HG03457 (cell line): ENCODE results near the gene SDHC.

Experiments
- ATAC-seq: cut with Tn5 transposase; IDR thresholded peaks from one replicate; pipeline ENCODE4 v1.9.1; 2021; ENCODE audit warnings: moderate number of reproducible peaks; ENCODE audit not compliant: unreplicated experiment

SDHC gene, protein sequence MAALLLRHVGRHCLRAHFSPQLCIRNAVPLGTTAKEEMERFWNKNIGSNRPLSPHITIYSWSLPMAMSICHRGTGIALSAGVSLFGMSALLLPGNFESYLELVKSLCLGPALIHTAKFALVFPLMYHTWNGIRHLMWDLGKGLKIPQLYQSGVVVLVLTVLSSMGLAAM

GRCh38 chr1:161314201-161314981 is at the start of gene SDHC:
Gene SDHC, plus strand, starts transcription at chr1:161314381. Its CDS starts 25 bp downstream, at chr1:161314406.
- ATAC-seq: peak; percentile 80

- no peak for ATAC-seq
Measured at GRCh38 chr1:161265305-161265704, 48.9 kb upstream of the SDHC start.

- ATAC-seq: no peak
Measured at GRCh38 chr1:161266202-161266601, 48.0 kb upstream of the SDHC start.

GRCh38 chr1:161266836-161267235 is 47.3 kb upstream of the SDHC start:
- no peak for ATAC-seq

DNA sequence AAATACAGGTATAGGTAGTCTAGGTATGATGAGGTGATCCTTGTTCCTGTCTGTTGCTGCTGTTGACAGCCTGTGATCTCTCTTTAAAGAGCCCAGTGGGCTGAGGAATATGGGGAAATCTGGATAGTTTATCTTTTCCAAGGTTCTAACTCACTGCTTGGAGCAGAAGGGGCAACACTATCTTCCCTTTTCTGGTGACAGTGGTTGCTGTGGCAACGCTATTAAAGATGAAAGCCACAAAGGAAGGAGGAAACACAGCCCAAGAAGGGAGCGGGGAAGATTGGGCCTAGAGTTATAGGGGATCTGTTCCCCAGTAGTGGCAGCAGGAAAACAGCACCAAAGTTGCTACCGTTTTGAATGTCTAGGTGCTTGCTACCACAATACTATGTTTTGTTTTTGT is 46.9 kb upstream of the SDHC start:
- no peak for ATAC-seq

- no peak for ATAC-seq
Measured at GRCh38 chr1:161273402-161273801, 40.8 kb upstream of the SDHC start.

- no peak for ATAC-seq
Measured at GRCh38 chr1:161274874-161275273, 39.3 kb upstream of the SDHC start.

DNA sequence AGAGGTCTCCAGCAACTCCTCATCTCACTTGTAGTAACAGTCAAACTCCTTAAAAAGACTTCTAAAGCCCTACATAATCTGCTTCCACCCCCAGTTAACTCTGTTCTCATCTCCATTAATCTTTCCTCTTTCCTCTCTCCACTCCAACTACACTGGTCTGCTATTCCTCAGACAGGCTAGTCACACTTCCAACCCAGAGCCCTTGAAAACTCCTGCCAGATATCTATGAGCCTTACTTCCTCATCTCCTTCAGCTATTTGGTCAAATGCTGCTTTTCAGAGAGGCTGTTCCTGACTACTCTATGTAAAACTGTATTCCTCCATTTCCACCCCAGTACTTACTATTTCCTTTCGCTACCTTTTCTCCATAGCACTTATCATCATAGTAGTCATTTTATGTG is 31.2 kb upstream of the SDHC start:
- no peak for ATAC-seq

DNA sequence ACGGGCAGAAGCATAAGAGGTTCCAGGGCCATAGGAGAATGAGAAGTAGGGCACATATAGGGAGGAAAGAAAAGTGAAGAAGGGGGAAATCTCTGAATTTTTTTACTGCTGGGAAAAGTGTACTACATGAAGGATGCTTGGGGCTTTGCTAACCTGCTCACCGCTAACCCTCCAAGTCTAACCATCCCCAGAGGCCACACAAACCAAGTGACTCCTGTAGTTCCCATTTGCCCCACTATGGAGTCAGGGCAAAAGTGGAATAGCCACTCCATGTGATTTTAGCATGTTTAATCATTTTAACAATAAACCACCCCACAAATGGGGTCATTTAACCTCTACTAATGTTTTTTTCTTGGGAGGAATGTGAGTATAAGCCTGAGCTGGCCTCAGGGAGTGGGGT is 29.1 kb upstream of the SDHC start:
- ATAC-seq: no peak

DNA sequence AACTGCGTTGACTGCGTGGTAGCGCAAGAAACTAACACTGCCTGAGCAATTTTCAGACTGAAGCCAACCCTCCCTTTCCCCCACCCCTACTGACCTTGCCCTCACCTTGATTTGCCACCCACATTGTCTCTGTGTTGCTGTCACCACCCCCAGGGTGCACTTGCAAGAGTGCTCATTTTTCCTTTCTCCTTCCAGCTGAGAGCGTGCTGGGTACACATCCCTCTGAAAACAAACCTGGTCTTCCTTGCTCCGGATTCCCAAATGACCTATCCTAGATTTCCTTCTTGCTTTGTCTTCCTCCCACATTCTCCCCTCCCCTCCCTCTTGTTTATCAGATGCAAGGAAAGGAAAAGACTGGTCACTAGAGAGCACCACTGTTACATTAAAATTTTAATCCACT is 28.7 kb upstream of the SDHC start:
- no peak for ATAC-seq

DNA sequence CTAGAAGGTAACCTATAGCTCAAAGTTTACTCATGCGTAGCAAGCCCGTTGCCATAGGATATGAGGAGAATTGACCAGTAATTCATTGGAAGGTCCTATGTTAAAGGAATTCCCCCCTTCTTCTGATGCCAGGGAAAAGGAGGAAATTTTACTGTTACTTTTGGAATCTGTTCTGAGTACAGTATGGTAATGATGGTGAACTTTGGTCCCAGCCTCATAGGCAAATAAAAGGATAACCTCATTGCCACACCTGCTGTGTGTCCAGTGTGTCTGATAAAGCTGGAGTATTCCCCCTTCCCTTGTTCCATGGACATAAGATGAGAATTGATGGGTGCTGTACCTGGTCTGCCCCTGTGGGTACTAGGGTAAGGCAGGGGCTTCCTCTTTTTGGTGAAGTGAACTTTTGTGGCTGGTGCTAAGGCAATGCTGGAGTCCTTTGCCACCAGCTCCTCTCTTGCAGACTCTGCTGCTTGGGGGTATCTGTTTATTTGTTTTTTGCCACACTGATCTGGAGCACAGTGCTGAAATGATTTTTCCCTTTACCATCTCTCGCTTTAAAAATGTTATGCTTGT is 26.6 kb upstream of the SDHC start:
- ATAC-seq: no peak

DNA sequence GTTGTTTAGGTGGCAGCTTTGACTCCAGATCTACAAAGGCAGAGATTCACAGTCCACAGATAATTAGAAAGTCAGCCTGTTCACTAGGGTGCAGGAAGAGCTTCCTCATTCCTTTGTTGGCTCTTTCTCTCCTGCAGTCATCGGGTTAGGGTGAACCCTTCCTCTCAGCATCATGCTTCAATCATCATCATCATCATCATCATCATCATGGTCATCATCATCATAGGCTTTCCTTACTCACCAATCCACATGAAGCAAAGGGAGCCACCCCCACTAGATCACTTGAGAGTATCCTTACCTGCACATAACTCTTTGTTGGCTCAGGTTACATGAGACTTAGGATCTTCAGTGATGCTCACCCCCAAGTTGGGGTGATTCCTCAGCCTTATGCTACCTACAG is 23.4 kb upstream of the SDHC start:
- ATAC-seq: no peak

DNA sequence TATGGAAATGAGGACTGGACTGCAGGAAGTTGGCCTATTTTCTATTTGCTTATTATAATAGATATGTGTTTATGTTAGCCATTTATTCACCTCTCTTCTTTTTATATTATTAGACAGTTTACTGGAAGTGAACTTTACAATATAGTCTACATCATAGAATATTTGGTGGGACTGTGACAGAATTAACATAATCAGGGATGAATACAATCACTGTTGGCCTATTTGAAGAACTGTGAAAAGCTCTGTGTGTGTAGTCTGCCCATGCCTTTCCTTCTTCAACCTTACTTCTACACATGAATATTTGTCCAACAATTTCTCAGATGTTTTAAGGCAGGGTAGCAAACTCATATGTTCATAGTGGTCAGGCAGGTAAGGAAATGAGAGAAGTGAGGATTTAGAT is 16.8 kb upstream of the SDHC start:
- no peak for ATAC-seq

DNA sequence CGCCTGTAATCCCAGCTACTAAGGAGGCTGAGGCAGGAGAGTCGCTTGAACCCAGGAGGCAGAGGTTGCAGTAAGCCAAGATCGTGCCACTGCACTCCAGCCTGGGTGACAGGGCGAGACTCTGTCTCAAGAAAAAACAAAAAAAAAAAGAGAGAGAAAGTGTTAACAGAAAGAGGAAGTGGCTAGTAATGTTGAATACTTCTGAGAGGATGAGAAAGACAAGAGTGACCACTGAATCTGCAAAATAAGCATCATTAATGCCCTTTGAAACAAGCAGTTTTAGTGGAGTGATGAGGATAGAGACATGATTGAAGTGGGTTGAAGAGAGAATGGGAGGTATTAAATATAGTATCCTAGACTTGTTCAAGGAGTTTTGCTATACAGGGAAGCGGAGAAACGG is 16.1 kb upstream of the SDHC start:
- no peak for ATAC-seq

DNA sequence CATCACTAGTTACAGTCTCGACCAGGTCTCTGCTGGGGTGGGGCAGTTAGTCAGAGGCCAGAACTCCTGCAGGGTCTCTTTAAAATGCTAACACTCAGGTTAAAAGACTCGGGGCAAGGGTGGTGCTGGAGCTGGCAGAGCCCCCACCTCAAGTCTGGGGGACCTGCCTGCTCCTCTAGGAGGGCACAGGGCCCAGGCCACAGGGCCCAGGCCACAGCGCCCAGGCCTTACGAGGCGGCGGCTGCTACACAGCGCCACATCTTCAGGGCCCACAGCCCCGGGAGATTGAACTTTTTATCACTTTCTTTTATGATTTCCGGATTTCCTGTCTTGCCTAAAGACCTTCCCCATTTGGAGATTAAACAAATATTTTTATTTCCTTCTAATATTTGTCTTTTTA is 14.8 kb upstream of the SDHC start:
- no peak for ATAC-seq

- no peak for ATAC-seq
Measured at GRCh38 chr1:161300478-161300877, 13.7 kb upstream of the SDHC start.

GRCh38 chr1:161304927-161305866 is 9.0 kb upstream of the SDHC start:
- no peak for ATAC-seq

GRCh38 chr1:161305867-161306519 is 8.2 kb upstream of the SDHC start:
- peak; percentile 56 for ATAC-seq

- no peak for ATAC-seq
Measured at GRCh38 chr1:161307230-161307768, 6.9 kb upstream of the SDHC start.

DNA sequence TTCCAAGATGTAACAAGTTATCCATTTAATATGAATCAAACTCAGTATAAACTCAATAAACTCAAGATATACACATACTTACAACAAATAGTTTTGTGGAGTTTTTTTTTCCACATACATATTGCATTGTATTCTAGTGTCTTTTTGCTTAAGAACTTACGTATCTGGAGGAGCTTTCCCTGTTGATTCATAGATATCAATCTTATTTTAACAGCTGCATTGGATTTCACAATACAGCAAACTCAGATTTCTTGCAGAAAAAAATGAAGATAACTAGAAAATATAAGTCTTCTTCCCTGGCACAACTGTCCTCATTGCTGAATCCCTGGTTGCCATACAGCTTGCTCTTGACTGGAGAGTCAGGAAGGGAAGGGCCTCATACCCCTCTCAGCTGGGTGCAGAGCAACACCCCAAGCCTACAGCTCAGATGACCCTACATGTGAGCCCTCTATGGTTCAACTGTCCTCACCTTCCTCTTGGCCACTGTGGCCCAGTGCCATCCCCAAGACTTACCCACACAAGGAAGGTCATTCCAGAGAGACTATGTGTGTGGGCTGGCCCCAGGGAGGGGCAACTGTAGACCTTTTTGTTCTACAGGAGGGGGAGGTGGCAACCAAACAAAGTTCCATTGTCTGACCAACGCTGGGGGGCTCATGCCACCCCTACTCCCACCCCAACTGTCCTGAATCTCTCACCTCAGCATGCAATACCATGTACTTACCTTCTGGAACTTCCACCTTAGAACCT is 6.1 kb upstream of the SDHC start:
- no peak for ATAC-seq
